SK-N-SH (cell line): ENCODE results near the gene MAS1L. TPM values are rescaled to one million over a fixed set of nuclear protein-coding genes. Genes with fewer than 3 reads are reported as not detected.

ENCODE experiments used
- CTCF ChIA-PET: fragments of 300-600, 350-600 bp; formaldehyde crosslinking; extraction: SDS; loops from one replicate; lab custom pipeline; 2021; lab: Yijun Ruan, JAX
- POLR2A ChIA-PET: fragments of 350-600 bp; sonication (Branson Sonifier 250); formaldehyde crosslinking; extraction: SDS; loops from one replicate; lab custom pipeline; 2020; ENCODE audit warnings: antibody characterized with exemption, inconsistent platforms; lab: Yijun Ruan, JAX
- DNase-seq: peaks from one replicate; pipeline ENCODE4 v3.0.0; 2012
- H2AFZ ChIP-seq: fragments of 200-600 bp; sonication (generic); 2 replicates; pipeline ENCODE4 v1.8.1; 2016; ENCODE audit warnings: antibody characterized with exemption, mild to moderate bottlenecking, low read depth
- H3F3A ChIP-seq: fragments of 200-600 bp; sonication (generic); replicated peaks from 2 replicates; pipeline ENCODE3; 2016; ENCODE audit warnings: antibody characterized with exemption, mild to moderate bottlenecking; ENCODE audit not compliant: insufficient read depth
- H3K27ac ChIP-seq, 2 experiments: fragments of 200-500 bp in 1 of 2; fragments of 200-600 bp in 1 of 2; sonication (Bioruptor generic) in 1 of 2; sonication (generic), shearing (Covaris generic) in 1 of 2; 2 replicates each; pipeline versions ENCODE4 v1.5.1 to v1.6.1; 2014 to 2016; ENCODE audit warnings: low read depth in 2 of 2, inconsistent platforms in 1 of 2, low read length in 1 of 2, mild to moderate bottlenecking in 1 of 2, mixed read lengths in 1 of 2
- H3K27me3 ChIP-seq: fragments of 200-600 bp; sonication (generic), shearing (Covaris generic); 2 replicates; pipeline ENCODE4 v1.6.1; 2016; ENCODE audit warnings: mixed run types; ENCODE audit not compliant: insufficient read depth
- H3K36me3 ChIP-seq, 2 experiments: fragments of 200-500 bp in 1 of 2; fragments of 200-600 bp in 1 of 2; sonication (Bioruptor generic) in 1 of 2; sonication (generic) in 1 of 2; replicated peaks in 1 of 2; 2 replicates each; pipeline versions ENCODE3 to v1.5.1; 2014 to 2016; ENCODE audit warnings: low read length in 1 of 2, mild to moderate bottlenecking in 1 of 2; ENCODE audit not compliant: insufficient read depth in 2 of 2, control insufficient read depth in 1 of 2
- H3K4me1 ChIP-seq, 2 experiments: fragments of 200-500 bp in 1 of 2; fragments of 200-600 bp in 1 of 2; sonication (Bioruptor generic) in 1 of 2; sonication (generic), shearing (Covaris generic) in 1 of 2; 2 replicates each; pipeline versions ENCODE4 v1.5.1 to v1.6.1; 2014 to 2016; ENCODE audit warnings: low read depth in 1 of 2, low read length in 1 of 2, mixed run types in 1 of 2; ENCODE audit not compliant: insufficient read depth in 2 of 2, control insufficient read depth in 1 of 2
- H3K4me2 ChIP-seq: fragments of 200-600 bp; sonication (generic), shearing (Covaris generic); 2 replicates; pipeline ENCODE4 v1.6.1; 2017; ENCODE audit warnings: mixed run types
- H3K4me3 ChIP-seq, 2 experiments: fragments of 200-500 bp in 1 of 2; fragments of 200-600 bp in 1 of 2; sonication (Bioruptor generic) in 1 of 2; sonication (generic), shearing (Covaris generic) in 1 of 2; 2 replicates each; pipeline versions ENCODE4 v1.5.1 to v1.8.1; 2014 to 2016; ENCODE audit warnings: low read depth in 2 of 2, inconsistent platforms in 1 of 2, low read length in 1 of 2, mild to moderate bottlenecking in 1 of 2, mixed read lengths in 1 of 2, moderate library complexity in 1 of 2
- H3K79me2 ChIP-seq: fragments of 200-600 bp; sonication (generic); 2 replicates; pipeline ENCODE4 v1.8.1; 2017; ENCODE audit warnings: mild to moderate bottlenecking; ENCODE audit not compliant: insufficient read depth
- H3K9ac ChIP-seq: fragments of 200-600 bp; sonication (generic); 2 replicates; pipeline ENCODE4 v1.6.1; 2017; ENCODE audit warnings: mixed run types
- H3K9me2 ChIP-seq: fragments of 200-600 bp; sonication (generic); 2 replicates; pipeline ENCODE4 v1.6.1; 2017; ENCODE audit warnings: mixed run types
- H3K9me3 ChIP-seq: fragments of 200-600 bp; sonication (generic); 2 replicates; pipeline ENCODE4 v1.6.1; 2017; ENCODE audit warnings: mixed run types, mild to moderate bottlenecking, moderate library complexity
- H4K20me1 ChIP-seq: fragments of 200-600 bp; sonication (generic); 2 replicates; pipeline ENCODE4 v1.6.1; 2017; ENCODE audit warnings: mild to moderate bottlenecking, mixed run types; ENCODE audit not compliant: insufficient read depth
- ELF1 ChIP-seq: IDR thresholded peaks from 2 replicates; pipeline ENCODE4 v1.4.0; 2012
- EZH2phosphoT487 ChIP-seq: fragments of 200-600 bp; sonication (generic); IDR thresholded peaks from 2 replicates; pipeline ENCODE4 v1.6.1; 2017; ENCODE audit warnings: low read depth, mixed run types, mild to moderate bottlenecking, antibody characterized with exemption, moderate library complexity, borderline replicate concordance
- FOXJ3 ChIP-seq: sonication (generic); formaldehyde crosslinking; IDR thresholded peaks from 2 replicates; pipeline ENCODE4 v1.5.1; 2020; ENCODE audit warnings: mild to moderate bottlenecking, missing genetic modification reagents
- MEF2A ChIP-seq: IDR thresholded peaks from 2 replicates; pipeline ENCODE4 v1.4.0; 2012; ENCODE audit warnings: low read depth, borderline replicate concordance
- MXI1 ChIP-seq: IDR thresholded peaks from 2 replicates; pipeline ENCODE4 v1.6.1; 2012; ENCODE audit warnings: mild to moderate bottlenecking, low read depth, low read length, improper control_type of control experiment
- NRF1 ChIP-seq: IDR thresholded peaks from 2 replicates; pipeline ENCODE4 v1.6.1; 2012; ENCODE audit warnings: low read depth, mild to moderate bottlenecking, low read length
- RAD21 ChIP-seq: IDR thresholded peaks from 2 replicates; pipeline ENCODE4 v1.6.1; 2012; ENCODE audit warnings: mild to moderate bottlenecking, low read length
- RFX5 ChIP-seq: IDR thresholded peaks from 2 replicates; pipeline ENCODE4 v1.6.1; 2012; ENCODE audit warnings: mild to moderate bottlenecking, improper control_type of control experiment, low read length
- RXRA ChIP-seq: IDR thresholded peaks from 2 replicates; pipeline ENCODE4 v1.4.0; 2012; ENCODE audit warnings: low read depth, mild to moderate bottlenecking, borderline replicate concordance
- SMC3 ChIP-seq: IDR thresholded peaks from 2 replicates; pipeline ENCODE4 v1.6.1; 2012; ENCODE audit warnings: low read depth, low read length, improper control_type of control experiment
- TAF1 ChIP-seq: IDR thresholded peaks from 2 replicates; pipeline ENCODE4 v1.6.1; 2012; ENCODE audit warnings: low read depth, mild to moderate bottlenecking, low read length, moderate library complexity, borderline replicate concordance
- WGBS: methylation state at CpG from one replicate; pipeline ENCODE4 v1.1.6; 2017; ENCODE audit warnings: low lambda C conversion rate; 5-methylcytosine and 5-hydroxymethylcytosine counted together
- polyA plus RNA-seq, 3 experiments: library from polyadenylated mRNA; depleted of rRNA; stranded (reverse); fragments of >200 nt; gene quantifications; 2 replicates each; pipeline ENCODE4 v1.2.3, GENCODE V29; 2012
- TF ChIP-seq, protein P1 (sequence below): IDR thresholded peaks from 2 replicates; pipeline ENCODE4 v1.4.0; 2012; ENCODE audit warnings: low read depth
- TF ChIP-seq, protein P2 (sequence below): fragments of 150-350 bp; IDR thresholded peaks from 2 replicates; pipeline ENCODE4 v1.6.1; 2017; ENCODE audit warnings: antibody characterized with exemption, low read length, low read depth, borderline replicate concordance
- TF ChIP-seq, protein P3 (sequence below): fragments of 200-600 bp; sonication (generic); IDR thresholded peaks from 2 replicates; pipeline ENCODE4 v1.6.1; 2017; ENCODE audit warnings: antibody characterized with exemption, mild to moderate bottlenecking, moderate library complexity

The MAS1L gene
- polyA plus RNA-seq, 1 of the 3 experiments (the other 2 are of a cell fraction), result not detected

DNA sequence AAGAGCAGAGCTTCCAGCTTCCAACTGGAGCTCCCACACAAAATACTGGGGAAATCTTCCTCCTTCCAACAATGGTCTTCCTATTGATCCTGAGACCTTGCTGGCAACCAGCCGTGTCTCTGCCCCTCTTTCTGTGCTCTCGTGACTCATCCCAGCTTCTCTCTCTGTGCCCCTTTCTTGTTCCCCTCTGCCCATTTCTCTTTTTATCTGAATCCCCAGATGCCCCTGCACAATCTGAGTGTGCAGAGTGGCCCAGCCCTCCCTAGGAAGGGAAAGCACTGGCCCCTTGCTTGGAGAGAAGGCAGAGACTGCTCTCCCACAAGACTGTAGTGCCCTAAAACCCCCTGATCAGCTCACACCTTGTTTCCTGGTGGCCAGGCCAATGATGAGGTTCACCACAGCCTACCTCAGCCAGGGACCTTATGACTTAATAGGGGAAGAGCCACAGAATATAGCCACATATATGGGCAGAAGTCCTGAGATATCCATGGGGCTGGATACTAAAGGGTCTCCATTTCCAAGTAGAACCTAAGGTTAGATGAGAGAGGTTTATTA is 23.1 kb upstream of the MAS1L start:
- 0% methylated on average over 2 of the region's 2 CpGs for whole genome bisulfite sequencing
- Histone ChIP-seq H2AFZ (no peak overlapping the region), H3K79me2 (no peaks in the 10 kb centered on the region), H3K4me1 (no peaks in the 10 kb centered on the region), H3K27ac (no peak overlapping the region), H3K9me2 (no peaks in the 10 kb centered on the region), H3K9me3 (no peaks in the 10 kb centered on the region), H3K36me3 (no peaks in the 10 kb centered on the region), H3K9ac (no peak overlapping the region), H3K4me2 (no peak overlapping the region), H3F3A (no peaks in the 10 kb centered on the region), H3K4me3 (no peak overlapping the region), H4K20me1 (no peaks in the 10 kb centered on the region), H3K27me3 (peaks cover 49% of the 10 kb centered on the region)
- TF ChIP-seq RFX5 (no peak), RAD21 (no peak), TAF1 (no peak), NRF1 (no peak), SMC3 (no peak), ELF1 (no peak), MXI1 (no peak), MEF2A (no peak), FOXJ3 (CRISPR knock-in tag) (no peak), RXRA (no peak)
- TF ChIP-seq, protein P1, sequence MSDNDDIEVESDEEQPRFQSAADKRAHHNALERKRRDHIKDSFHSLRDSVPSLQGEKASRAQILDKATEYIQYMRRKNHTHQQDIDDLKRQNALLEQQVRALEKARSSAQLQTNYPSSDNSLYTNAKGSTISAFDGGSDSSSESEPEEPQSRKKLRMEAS, result no peak
- TF ChIP-seq, protein P2, sequence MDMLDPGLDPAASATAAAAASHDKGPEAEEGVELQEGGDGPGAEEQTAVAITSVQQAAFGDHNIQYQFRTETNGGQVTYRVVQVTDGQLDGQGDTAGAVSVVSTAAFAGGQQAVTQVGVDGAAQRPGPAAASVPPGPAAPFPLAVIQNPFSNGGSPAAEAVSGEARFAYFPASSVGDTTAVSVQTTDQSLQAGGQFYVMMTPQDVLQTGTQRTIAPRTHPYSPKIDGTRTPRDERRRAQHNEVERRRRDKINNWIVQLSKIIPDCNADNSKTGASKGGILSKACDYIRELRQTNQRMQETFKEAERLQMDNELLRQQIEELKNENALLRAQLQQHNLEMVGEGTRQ, result no peak
- ChIA-PET CTCF (interaction anchor here (1.5 kb wide), 1 partner anchor 21 kb away, joined by 4 read pairs; no protein-coding TSS in a partner anchor), POLR2A (no interaction called here)
- DNase-seq, result no peak

DNA sequence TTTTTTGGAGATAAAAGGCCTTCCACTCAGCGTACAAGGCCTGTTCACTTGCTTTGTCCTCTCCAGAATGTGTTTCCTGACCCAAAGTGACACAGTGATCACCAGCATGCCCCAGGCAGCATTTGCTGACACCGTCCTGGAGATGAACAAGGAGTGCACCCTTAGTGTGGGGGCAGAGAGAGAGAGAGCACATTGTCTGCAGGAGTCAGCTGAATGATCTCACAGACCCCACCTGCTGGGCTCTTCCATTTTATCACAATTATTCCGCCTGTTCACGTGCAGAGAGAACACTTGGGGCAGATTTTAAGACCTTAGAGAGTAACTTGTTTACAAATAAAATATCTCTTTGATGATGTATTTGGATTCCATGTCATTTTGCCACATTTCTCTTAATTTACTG is 22.4 kb upstream of the MAS1L start:
- WGBS, result 2% methylated on average over 4 of the region's 4 CpGs
- no peak overlapping the region for H2AFZ ChIP-seq
- no peak overlapping the region for H3K4me3 ChIP-seq
- H3F3A ChIP-seq, result no peaks in the 10 kb centered on the region
- H3K9ac ChIP-seq, result no peak overlapping the region
- H3K9me2 ChIP-seq, result no peaks in the 10 kb centered on the region
- no peak overlapping the region for H3K4me2 ChIP-seq
- H3K9me3 ChIP-seq, result no peaks in the 10 kb centered on the region
- H4K20me1 ChIP-seq, result no peaks in the 10 kb centered on the region
- H3K36me3 ChIP-seq, result no peaks in the 10 kb centered on the region
- TF ChIP-seq, protein P3, sequence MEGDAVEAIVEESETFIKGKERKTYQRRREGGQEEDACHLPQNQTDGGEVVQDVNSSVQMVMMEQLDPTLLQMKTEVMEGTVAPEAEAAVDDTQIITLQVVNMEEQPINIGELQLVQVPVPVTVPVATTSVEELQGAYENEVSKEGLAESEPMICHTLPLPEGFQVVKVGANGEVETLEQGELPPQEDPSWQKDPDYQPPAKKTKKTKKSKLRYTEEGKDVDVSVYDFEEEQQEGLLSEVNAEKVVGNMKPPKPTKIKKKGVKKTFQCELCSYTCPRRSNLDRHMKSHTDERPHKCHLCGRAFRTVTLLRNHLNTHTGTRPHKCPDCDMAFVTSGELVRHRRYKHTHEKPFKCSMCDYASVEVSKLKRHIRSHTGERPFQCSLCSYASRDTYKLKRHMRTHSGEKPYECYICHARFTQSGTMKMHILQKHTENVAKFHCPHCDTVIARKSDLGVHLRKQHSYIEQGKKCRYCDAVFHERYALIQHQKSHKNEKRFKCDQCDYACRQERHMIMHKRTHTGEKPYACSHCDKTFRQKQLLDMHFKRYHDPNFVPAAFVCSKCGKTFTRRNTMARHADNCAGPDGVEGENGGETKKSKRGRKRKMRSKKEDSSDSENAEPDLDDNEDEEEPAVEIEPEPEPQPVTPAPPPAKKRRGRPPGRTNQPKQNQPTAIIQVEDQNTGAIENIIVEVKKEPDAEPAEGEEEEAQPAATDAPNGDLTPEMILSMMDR, result peak; percentile 24; the same call in 1 of the 2 replicates
- TF ChIP-seq EZH2phosphoT487, result no peak
- no peaks in the 10 kb centered on the region for H3K4me1 ChIP-seq
- no peak for DNase-seq
- no peak overlapping the region for H3K27ac ChIP-seq
- H3K27me3 ChIP-seq, result peaks cover 51% of the 10 kb centered on the region
- CTCF ChIA-PET, result interaction anchor here (1.5 kb wide), 1 partner anchor 22 kb away, joined by 4 read pairs; no protein-coding TSS in a partner anchor
- no peaks in the 10 kb centered on the region for H3K79me2 ChIP-seq
- POLR2A ChIA-PET, result no interaction called here
